ENCODE measurements around the gene CTSE. TPM values are rescaled to one million over a fixed set of nuclear protein-coding genes. Genes with fewer than 3 reads are reported as not detected.

The CTSE gene
- total RNA-seq, 1 experiment from 2014 or later, result not detected

DNA sequence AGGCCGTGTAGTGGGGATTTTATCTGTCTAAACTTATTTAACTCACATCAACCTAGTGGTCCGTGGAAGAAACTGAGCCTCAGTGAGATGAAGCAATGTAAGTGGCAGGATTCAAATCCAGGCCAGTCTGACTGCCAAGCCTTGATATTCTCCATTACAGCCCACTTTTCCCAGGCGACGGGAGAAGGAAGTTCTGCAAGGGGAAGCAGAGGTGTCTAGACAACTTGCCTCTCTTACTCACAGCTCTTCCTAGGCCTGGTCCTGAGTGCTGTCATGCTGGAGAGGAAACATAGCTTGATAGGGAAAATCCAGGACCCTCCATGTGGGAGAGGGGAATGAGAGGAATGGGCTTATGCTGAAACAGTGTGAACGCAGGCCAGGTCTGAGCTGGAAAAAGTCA is 9.1 kb downstream of the CTSE start:
- Histone ChIP-seq H3K36me3 (ENCODE audit: control insufficient read depth, insufficient read depth, low read length) (no peaks in the 10 kb centered on the region), H3K27ac (ENCODE audit: low read length) (no peak overlapping the region), H3K27me3 (ENCODE audit: control insufficient read depth, insufficient read depth, low read length) (no peaks in the 10 kb centered on the region; the same call in 1 of the 2 replicates), H3K4me3 (ENCODE audit: low read depth in 2 of 2, low read length in 2 of 2) (no peak overlapping the region), H3K9me3 (ENCODE audit: control insufficient read depth, insufficient read depth, low read depth, low read length) (no peaks in the 10 kb centered on the region), H3K4me1 (ENCODE audit: control insufficient read depth, insufficient read depth, low read length) (no peaks in the 10 kb centered on the region)
- DNase-seq (ENCODE audit: low read depth, low spot score) (no peak), ATAC-seq (no peak)
- TF ChIP-seq CTCF (IDR thresholded peaks at IDR 0.05), result no peak
- no peak for TF ChIP-seq TCF7L2 (IDR thresholded peaks at IDR 0.05; ENCODE audit: low read depth, low read length)
- no peak for TF ChIP-seq REST (IDR thresholded peaks at IDR 0.05; ENCODE audit: insufficient read depth in 1 of 2, low read depth in 2 of 2, low read length in 1 of 2)
- no peak for TF ChIP-seq POLR2AphosphoS5 (IDR thresholded peaks at IDR 0.05; ENCODE audit: low read depth, low read length)
- TF ChIP-seq SIN3A (IDR thresholded peaks at IDR 0.05; ENCODE audit: borderline replicate concordance, insufficient read depth, low read depth, low read length), result no peak
- POLR2A ChIA-PET, result no interaction called here
- in situ Hi-C loops (cut with HindIII; ENCODE audit: low pct_unique_long_range_greater_than_20kb, low sequenced_read_pairs), result no loop called here
- BruUV-seq (replicated peaks), result no TSS peak
- intact Hi-C loops (cut with micrococcal nuclease; ENCODE audit: unreplicated experiment), result no loop called here
- CTCF ChIA-PET, result no interaction called here

- DNase-seq (ENCODE audit: low read depth, low spot score) (no peak), ATAC-seq (no peak)
- H3K4me3 ChIP-seq (ENCODE audit: low read depth in 2 of 2, low read length in 2 of 2), result no peak overlapping the region
- H3K27me3 ChIP-seq (ENCODE audit: control insufficient read depth, insufficient read depth, low read length), result no peaks in the 10 kb centered on the region; the same call in 1 of the 2 replicates
- no peak for TF ChIP-seq SIN3A (IDR thresholded peaks at IDR 0.05; ENCODE audit: borderline replicate concordance, insufficient read depth, low read depth, low read length)
- TF ChIP-seq TCF7L2 (IDR thresholded peaks at IDR 0.05; ENCODE audit: low read depth, low read length), result no peak
- no peak for TF ChIP-seq POLR2AphosphoS5 (IDR thresholded peaks at IDR 0.05; ENCODE audit: low read depth, low read length)
- no peak overlapping the region for H3K27ac ChIP-seq (ENCODE audit: low read length)
- H3K9me3 ChIP-seq (ENCODE audit: control insufficient read depth, insufficient read depth, low read depth, low read length), result no peaks in the 10 kb centered on the region
- in situ Hi-C loops (cut with HindIII; ENCODE audit: low pct_unique_long_range_greater_than_20kb, low sequenced_read_pairs), result no loop called here
- H3K4me1 ChIP-seq (ENCODE audit: control insufficient read depth, insufficient read depth, low read length), result no peaks in the 10 kb centered on the region
- no TSS peak for BruUV-seq (replicated peaks)
- CTCF ChIA-PET, result no interaction called here
- intact Hi-C loops (cut with micrococcal nuclease; ENCODE audit: unreplicated experiment), result no loop called here
- POLR2A ChIA-PET, result interaction anchor here (0.6 kb wide), 1 partner anchor 12 kb away, joined by 7 read pairs; no protein-coding TSS in a partner anchor
- no peaks in the 10 kb centered on the region for H3K36me3 ChIP-seq (ENCODE audit: control insufficient read depth, insufficient read depth, low read length)
These were observed 10.5 kb downstream of the CTSE start for GRCh38 chr1:206013026-206013795.

Data from Panc1 (cell line).